Mammary epithelial cell (primary cell): ENCODE measurements around the gene SLC36A3.

Source experiments
- EZH2 ChIP-seq: IDR thresholded peaks from 2 replicates; pipeline ENCODE4 v1.6.1; 2012; ENCODE audit warnings: low read length, inconsistent platforms, borderline replicate concordance
- TF ChIP-seq, protein P1 (sequence below), 2 donors: IDR thresholded peaks in 1 of 2; conservative IDR thresholded peaks in 1 of 2; 2 replicates each; pipeline ENCODE4 v1.5.1; 2011 to 2012; ENCODE audit warnings: inconsistent platforms in 2 of 2, low read length in 2 of 2, mild to moderate bottlenecking in 2 of 2, control low read depth in 1 of 2, low read depth in 1 of 2; ENCODE audit not compliant: insufficient read depth in 1 of 2; ENCODE audit errors: extremely low read depth in 1 of 2

DNA sequence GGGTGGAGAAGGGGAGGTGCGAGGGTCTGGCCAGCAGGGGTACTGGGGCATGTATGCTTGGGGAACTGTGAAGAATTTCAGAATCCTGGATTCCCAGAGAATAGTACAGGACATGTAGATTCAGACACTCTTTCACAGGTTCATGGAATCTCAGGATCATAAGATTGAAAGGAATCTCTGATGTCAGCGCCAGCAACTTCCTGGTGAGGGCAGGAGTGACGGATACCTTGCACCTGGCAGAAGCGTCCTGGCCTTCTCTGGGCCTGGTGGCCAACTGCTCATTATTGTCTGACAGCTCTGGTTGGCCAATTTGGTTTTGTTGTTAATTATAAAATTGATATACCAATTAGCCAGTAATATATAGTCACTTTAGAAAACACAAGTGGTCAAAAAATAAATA, 43.6 kb downstream of the SLC36A3 start:
- TF ChIP-seq, protein P1, sequence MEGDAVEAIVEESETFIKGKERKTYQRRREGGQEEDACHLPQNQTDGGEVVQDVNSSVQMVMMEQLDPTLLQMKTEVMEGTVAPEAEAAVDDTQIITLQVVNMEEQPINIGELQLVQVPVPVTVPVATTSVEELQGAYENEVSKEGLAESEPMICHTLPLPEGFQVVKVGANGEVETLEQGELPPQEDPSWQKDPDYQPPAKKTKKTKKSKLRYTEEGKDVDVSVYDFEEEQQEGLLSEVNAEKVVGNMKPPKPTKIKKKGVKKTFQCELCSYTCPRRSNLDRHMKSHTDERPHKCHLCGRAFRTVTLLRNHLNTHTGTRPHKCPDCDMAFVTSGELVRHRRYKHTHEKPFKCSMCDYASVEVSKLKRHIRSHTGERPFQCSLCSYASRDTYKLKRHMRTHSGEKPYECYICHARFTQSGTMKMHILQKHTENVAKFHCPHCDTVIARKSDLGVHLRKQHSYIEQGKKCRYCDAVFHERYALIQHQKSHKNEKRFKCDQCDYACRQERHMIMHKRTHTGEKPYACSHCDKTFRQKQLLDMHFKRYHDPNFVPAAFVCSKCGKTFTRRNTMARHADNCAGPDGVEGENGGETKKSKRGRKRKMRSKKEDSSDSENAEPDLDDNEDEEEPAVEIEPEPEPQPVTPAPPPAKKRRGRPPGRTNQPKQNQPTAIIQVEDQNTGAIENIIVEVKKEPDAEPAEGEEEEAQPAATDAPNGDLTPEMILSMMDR (conservative IDR thresholded peaks at IDR 0.05 in 1 of 2, IDR thresholded peaks at IDR 0.05 in 1 of 2; ENCODE audit: extremely low read depth in 1 of 2, insufficient read depth in 1 of 2, low read depth in 1 of 2, low read length in 2 of 2), result no peak
- no peak for TF ChIP-seq EZH2
